Dedifferentiated amniotic fluid mesenchymal stem cell (primary cell): ENCODE results near the gene SLC49A4.

Source experiments
- DNase-seq: peaks from one replicate; pipeline ENCODE4 v3.0.0-alpha.2; 2016; ENCODE audit errors: extremely low spot score

The SLC49A4 gene

GRCh38 chr3:122785231-122785630 is 9.6 kb upstream of the SLC49A4 start:
- no peak for DNase-seq

DNA sequence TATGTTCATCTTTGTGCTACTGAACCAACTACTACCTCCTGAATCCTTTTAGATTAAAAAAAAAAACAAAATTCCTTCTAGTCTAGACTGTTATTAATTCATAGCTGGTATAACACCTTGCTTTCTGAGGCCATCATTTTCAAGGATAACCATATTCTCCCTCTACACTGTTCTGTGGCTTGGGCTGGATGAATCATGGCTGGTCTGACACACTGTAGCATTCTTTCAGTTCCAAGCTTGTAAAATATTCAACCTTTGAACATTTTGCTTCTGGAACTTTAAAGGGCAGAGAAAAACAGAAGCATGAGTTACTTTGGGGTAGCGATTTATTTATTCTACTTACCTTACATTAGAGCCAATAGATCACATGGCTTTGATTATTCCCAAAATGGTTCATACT is 8.8 kb upstream of the SLC49A4 start:
- DNase-seq: peak; percentile 16

GRCh38 chr3:122787872-122788271 is 7.0 kb upstream of the SLC49A4 start:
- no peak for DNase-seq

GRCh38 chr3:122789585-122790273 is 5.1 kb upstream of the SLC49A4 start:
- no peak for DNase-seq

DNA sequence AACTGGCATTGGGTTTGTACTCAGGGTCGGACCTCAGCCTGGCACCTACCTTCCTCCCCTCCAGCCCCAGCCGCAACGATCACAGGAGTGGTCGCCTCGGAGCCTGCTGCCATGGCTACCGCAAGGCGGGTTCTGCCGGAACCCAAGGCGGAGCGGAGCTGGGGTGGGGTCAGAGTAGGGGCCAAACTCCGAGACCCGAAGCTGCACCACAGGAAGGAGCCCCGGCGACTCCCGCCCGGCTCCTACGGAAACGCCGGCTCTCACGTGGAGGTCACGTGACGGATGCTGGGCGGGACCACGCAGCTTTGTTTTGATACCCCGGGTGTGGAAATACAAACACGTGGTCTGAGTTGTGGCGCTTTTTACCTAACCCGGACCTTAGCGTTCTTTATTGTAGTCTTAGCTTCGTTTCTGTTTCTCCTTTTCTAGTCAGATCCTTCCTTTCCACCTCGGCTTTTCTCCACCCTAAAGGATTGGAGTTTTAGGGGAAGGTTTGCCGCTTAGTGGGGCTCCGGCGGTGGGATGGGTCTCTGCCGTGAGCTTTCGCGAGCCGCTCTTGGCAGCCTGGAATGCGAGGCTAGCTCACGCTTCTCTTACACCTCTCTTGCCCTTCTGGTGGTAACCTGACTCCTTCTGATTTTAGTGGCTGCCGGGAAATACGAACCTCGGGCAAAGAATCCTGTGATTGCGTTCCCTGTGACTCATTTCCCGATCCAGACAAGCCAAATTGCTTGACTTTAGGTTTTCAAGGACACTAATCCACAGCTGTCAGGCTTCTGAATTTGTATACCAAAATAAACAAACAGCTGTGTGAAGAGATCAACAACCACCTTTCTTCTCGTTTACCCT is 1.1 kb upstream of the SLC49A4 start, which contains the start of gene HSPBAP1:
HSPBAP1 (minus strand) TSS at position 264 of the 849 bp plus-strand sequence; CDS start at position 113, 151 bp downstream.
- peak; percentile 79 for DNase-seq

DNA sequence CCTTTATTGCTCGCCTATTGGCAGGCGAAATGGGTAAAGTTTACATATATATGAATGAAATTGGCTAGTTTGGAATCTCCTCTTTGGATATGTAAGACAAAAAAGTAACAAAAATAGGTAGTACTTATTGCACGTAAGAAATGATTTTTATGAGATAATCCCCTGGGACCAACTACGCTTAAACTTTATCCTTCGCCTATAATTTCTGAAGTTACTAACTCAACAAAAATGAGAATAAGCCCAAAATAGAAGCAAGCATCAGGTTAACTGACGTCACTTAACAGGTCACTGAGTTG is 438 bp upstream of the SLC49A4 start:
- no peak for DNase-seq

DNA sequence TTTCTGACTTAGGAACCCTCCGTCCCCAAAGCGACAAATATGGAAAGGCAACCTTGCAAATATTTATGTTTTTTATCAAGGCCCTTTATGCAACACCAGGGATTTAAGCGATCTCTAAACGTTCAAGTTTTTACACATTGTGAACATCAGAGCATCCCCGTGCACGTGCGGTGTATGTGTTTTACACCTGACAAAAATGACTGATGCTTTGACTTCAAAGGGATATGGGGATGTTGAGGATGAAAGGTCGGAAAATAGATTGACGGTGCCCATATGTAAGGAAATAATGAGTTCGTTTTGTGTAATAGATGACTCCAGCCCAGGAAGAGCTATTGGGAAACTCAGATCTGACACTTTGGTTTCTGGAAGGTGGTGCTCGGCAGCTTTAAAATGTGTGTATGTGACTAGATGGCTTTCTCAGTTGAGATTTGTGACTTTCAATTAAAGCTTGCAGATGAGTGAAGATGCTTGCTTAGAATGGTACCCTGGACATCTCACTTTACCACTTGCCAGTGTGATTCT is 866 bp downstream of the SLC49A4 start:
- DNase-seq: no peak

- DNase-seq: peak; percentile 43
These were observed 2.4 kb downstream of the SLC49A4 start for GRCh38 chr3:122797291-122797690.

DNA sequence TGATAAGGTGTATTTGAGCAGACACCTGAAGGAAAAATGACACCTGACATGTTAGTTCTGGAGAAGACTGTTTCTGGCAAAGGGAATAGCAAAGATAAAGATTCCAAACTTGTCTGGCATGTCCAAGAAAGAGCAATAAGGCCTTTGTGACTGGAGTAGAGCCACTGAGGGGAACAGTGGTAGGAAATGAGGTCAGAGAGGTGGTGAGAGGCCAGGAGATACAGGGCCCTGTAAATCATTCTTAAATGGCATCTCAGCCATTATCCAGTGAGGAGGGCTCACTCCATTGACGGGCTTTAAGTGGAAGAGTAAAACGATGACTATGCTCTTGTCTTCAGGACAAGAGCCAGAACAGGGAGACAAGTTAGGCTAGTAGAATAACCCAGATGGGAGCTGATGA is 4.5 kb downstream of the SLC49A4 start:
- no peak for DNase-seq

GRCh38 chr3:122800031-122800430 is 5.2 kb downstream of the SLC49A4 start:
- DNase-seq: no peak

DNA sequence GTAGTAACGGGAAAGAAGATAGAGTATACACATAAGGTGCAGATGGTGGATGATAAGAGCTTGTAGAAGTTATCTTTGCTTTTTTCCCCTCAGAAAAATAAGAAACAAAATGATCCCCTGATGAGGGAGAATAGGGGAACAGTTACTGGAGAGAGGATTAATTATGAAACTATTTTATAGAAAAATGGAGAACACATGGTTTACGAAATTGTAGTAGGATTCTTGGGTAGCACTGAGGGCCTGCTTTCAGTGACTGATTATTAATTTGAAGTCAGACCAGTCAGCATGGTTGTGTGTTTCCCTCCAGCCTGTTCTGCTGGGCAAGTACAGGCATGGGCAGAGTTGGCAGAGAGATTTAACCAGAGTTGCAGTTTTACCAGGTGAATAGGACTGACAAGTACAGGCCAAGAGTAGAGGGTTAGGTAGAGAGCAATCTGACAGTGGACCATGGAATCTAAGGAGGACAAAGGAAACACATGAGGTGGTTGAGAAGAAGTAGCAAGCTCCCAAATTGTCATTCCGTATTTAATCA is 5.9 kb downstream of the SLC49A4 start:
- no peak for DNase-seq

- DNase-seq: no peak
These were observed 7.5 kb downstream of the SLC49A4 start for GRCh38 chr3:122802323-122802722.

GRCh38 chr3:122803977-122804376 is 9.1 kb downstream of the SLC49A4 start:
- DNase-seq: no peak

DNA sequence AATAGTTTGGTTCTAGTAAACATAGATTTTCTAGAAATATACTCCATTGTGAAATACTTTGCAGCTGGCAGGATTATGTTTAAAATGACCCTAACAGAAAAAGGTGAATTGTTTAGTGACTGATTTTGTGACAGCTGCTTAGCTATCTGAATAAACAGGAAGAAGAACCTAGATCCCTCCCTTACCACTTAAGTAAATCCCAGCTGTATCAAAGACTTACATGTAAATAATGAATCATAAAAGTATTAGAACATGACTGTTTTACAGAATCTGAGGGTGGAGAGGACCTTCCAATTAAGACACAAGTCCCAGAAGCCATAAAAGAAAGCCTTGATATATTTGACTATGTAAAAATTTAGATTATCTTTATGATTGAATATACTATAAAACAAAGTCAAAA is 15.9 kb downstream of the SLC49A4 start:
- no peak for DNase-seq

- no peak for DNase-seq
These were observed 21.7 kb downstream of the SLC49A4 start for GRCh38 chr3:122816587-122816986.

GRCh38 chr3:122824465-122825381 is 29.9 kb downstream of the SLC49A4 start:
- DNase-seq: no peak

- no peak for DNase-seq
These were observed 30.6 kb downstream of the SLC49A4 start for GRCh38 chr3:122825460-122825859.

GRCh38 chr3:122826278-122826677 is 31.4 kb downstream of the SLC49A4 start:
- no peak for DNase-seq

DNA sequence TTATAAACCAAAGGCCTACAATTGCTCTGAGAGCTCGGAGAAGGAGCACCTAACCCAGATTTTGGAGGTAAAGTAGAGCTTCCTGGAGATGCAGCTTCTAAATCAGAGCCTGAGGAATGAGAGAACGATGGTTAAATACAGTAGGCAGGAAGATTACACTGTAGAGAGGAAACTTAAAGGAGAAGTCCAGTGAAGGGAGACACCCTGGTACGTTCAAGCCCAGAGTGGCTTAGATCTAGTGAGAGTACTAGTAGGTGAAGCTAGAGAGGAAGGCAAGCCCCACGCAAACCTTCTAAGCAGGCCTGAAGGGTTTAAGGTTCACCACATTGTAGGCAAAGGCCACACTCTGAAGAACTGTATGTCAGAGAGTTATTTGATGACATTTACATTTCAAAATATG is 33.4 kb downstream of the SLC49A4 start:
- DNase-seq: no peak

GRCh38 chr3:122835590-122835989 is 40.7 kb downstream of the SLC49A4 start:
- DNase-seq: no peak

- no peak for DNase-seq
These were observed 48.7 kb downstream of the SLC49A4 start for GRCh38 chr3:122843604-122844003.

- DNase-seq: no peak
These were observed 62.1 kb downstream of the SLC49A4 start for GRCh38 chr3:122857019-122857418.
